Measurements from ENCODE around the gene DEF6. TPM values are rescaled to one million over a fixed set of nuclear protein-coding genes. Genes with fewer than 3 reads are reported as not detected.

The DEF6 gene, protein sequence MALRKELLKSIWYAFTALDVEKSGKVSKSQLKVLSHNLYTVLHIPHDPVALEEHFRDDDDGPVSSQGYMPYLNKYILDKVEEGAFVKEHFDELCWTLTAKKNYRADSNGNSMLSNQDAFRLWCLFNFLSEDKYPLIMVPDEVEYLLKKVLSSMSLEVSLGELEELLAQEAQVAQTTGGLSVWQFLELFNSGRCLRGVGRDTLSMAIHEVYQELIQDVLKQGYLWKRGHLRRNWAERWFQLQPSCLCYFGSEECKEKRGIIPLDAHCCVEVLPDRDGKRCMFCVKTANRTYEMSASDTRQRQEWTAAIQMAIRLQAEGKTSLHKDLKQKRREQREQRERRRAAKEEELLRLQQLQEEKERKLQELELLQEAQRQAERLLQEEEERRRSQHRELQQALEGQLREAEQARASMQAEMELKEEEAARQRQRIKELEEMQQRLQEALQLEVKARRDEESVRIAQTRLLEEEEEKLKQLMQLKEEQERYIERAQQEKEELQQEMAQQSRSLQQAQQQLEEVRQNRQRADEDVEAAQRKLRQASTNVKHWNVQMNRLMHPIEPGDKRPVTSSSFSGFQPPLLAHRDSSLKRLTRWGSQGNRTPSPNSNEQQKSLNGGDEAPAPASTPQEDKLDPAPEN
- total RNA-seq = 1.5 TPM

DNA sequence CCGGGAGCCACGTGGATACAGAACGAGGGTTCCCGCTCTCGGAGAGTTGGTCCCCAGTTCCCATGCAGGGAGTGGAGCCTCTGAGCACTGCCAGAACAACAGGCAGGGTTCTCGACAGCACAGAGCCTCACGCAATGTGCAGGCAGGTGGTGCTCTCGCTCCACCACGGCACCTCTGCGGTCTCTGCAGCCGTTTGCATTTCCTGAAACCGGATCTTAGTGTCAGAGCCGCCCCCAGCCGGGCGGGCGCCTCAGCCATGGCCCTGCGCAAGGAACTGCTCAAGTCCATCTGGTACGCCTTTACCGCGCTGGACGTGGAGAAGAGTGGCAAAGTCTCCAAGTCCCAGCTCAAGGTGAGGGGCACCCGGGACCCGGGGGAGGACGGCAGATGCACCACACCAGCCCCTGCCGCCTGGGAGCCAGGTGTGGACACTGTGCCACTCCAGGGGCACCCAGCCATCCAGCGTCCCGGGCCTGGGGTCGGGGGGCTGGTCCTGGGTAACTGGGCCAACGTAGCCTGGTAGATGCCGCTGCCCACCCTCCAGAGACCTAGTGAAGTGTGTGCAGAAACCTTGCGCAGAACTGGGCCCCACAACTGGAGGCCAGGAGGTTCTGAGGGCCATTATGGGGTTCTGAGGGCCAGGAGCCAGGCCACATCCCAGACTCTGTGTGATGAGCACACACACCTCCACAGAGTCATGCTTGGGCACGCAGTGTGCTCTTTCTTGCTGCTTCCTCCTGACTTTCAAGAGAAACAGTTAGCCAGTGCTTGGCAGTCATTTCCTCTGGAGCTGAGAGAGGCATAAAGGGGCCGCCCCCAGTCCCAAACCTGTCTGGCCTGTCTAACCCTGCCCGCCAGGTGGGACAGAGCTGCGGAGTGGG, at the start of gene DEF6:
TSS of gene DEF6 (plus strand) at position 218 of the 881 bp plus-strand sequence. CDS start at position 257, 39 bp downstream.
- ATAC-seq = peak; percentile 66
- peak; percentile 65 for DNase-seq (ENCODE audit: low spot score)

DNA sequence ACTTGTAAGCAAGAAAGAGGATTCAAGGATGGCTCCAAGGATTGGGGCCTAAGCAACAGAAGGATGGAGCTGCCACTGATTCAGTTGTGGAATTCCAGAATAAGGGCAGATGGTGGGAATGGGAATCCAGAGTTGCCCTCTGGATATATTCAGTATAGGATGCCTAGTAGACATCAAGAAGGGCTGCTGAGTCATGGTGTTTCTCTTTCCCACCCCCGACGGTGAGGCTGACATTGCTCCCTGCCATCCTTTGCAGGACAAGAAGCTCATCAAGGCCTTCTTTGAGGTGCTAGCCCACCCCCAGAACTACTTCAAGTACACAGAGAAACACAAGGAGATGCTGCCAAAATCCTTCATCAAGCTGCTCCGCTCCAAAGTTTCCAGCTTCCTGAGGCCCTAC, 49.3 kb upstream of the DEF6 start:
- no peak for ATAC-seq
- no peak for DNase-seq (ENCODE audit: low spot score)

DNA sequence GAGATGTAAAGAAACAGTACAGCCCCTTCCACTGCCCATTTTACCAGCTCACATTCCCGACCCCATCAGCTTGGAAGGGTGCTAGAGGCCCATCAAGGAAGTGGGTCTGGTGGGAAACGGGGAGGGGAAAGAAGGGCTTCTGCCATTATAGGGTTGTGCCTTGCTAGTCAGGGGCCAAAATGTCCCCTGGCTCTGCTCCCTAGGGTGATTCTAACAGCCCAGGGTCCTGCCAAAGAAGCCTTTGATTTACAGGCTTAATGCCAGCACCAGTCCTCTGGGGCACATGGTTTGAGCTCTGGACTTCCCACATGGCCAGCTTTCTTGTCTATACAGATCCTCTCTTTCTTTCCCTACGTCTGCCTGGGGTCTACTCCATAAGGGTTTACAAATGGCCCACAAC, 48.7 kb upstream of the DEF6 start:
- ATAC-seq = peak; percentile 22
- no peak for DNase-seq (ENCODE audit: low spot score)

DNA sequence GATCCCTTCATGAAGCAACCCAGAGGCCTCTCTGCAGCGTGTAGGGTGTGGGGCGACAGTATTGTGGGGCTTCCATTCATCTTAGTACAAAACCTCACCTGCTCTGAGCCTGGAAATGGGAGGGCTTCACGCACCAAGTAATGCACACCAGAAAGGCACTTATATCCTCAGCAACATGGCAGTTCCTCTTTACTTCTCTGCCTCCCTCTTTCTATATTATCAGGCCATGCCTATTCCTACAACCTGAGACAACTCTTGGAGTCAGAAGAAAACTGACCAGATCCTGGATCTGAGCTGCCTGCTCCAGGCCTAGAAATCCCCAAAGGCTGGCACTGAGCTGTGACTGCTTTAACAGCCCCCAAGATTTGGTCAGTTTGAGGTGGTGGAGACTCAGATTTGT, 45.7 kb upstream of the DEF6 start:
- DNase-seq (ENCODE audit: low spot score) (no peak), ATAC-seq (no peak)

DNA sequence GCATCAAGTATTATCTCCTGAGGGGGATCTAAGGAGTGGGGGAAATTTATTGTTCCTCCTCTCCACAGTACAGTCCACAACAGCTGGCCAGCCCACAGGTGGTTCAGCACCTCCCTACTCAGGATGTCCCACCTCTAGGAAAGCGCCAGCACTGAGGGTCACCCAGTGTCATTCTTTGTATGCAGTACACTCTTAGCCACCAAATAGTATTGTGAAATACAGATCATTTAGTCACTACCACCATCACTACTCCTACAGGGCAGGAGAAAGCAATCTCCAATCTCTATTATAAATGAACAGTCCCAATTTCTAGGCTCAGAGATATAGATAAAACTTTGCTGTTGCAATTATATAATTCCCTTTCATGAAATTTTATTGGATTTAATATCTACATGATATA, 44.4 kb upstream of the DEF6 start:
- peak; percentile 26 for ATAC-seq

DNA sequence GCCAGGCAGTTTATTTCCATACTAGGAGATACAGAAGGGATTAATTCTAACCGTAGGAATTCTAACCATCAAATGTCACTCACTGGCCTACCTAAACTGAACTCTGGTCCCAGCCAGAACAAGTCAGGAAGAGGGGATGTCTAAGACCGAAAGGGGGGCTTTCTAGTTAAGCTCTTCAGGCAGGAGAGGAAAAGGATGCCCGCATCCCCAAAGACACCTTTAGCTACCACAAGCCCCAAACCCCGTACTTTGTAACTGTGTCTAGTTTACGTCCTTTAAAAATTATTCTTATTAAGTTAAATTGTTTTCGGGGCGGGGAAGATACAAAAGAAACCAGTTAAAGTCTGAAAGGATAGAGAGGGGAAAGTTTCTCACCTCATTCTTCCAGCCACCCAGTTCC, 39.3 kb upstream of the DEF6 start:
- DNase-seq (ENCODE audit: low spot score) (no peak), ATAC-seq (no peak)

More for the DNA sequence above, 44.4 kb upstream of the DEF6 start:
- no peak for DNase-seq (ENCODE audit: low spot score)

DNA sequence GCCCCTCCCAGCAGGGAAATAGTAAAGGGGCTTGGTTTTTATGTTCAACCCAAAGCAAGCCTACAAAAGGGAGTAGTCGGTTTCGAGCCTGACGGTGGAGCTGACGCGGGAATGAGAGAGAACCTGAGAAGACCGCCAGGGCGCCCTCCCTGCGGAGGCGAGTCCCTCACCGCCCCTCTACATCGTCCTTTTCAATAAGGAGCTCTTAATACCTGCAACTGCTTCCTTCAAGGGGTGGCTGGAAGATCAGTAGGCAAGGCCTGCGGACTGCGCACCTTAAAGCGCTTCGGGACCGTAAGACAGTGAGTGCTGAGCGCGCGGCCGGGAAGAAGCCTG, 38.8 kb upstream of the DEF6 start:
- ATAC-seq (peak; percentile 3), DNase-seq (ENCODE audit: low spot score) (no peak)

DNA sequence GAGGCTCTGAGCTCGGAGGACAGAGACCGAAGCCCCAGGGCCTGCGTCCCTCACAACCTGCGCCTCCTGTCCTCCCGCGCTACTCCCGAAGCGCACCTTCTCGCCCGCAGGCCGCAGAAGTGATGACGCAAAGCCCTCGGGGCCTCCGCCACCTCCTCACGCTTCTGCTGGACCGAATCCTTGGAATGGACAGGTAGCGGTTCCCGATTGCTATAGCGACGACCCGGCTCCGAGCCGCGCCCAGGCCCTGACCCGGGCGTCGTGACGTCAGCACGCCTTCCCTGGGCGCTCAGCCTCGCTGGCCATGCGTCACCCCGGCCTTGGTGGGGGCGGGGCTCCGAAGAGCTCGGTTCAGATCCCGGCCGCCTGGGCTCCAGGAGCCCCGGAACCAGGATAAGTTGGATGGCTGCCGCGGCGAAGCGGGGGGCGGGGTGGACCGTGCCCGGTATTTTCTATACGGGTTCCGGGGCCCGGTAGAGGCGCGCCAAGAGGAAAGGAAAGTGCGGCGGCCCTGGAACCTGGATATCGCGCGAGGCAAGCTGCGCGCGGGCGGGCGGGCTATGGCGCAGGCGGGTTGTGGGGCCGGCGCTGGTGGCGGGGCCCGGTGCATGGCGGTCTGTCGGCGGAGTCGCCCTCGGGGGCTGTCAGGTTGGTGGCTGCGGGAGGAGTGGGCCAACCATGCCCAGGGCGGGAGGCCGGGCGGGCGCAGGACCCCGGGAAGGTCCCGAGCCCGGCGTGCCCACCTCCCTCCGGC, 38.2 kb upstream of the DEF6 start, which contains the start of gene ZNF76:
TSS of gene ZNF76 (plus strand) at position 542 of the 754 bp plus-strand sequence. CDS start 21,417 bp downstream, outside the sequence.
- peak; percentile 89 for ATAC-seq

DNA sequence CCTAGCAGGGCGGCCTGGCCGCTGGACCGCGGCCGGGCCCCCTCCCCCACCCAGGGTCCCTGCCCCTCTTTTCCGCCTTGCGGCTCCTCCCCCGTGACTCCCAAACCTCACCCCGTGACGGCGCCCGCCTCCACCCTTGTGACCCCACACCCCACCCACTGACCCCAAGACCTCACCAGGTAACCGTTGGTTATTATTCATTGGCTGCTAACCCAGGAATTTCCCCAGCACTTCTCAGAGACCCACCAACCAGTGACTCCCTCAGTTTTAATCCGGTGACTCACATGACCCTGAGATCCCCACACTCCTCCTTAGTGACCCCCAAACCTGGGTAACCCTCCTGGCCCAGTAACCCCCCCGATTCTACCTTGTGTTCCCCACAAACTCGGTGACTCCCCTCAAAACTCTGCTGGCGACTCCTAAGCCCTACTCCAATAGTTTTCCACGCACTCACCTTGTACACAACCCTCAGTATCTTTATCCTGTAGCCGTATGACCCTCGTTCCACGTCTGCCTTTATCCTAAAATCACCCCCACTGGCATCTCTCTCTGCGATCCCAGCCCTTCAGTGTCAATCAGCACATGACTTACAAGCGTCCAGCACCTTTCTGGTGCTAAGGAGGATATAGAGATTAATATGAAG, 37.5 kb upstream of the DEF6 start:
- ATAC-seq = peak; percentile 72

More for the DNA sequence above, 38.2 kb upstream of the DEF6 start, which contains the start of gene ZNF76:
- DNase-seq (ENCODE audit: low spot score) = peak; percentile 100

DNA sequence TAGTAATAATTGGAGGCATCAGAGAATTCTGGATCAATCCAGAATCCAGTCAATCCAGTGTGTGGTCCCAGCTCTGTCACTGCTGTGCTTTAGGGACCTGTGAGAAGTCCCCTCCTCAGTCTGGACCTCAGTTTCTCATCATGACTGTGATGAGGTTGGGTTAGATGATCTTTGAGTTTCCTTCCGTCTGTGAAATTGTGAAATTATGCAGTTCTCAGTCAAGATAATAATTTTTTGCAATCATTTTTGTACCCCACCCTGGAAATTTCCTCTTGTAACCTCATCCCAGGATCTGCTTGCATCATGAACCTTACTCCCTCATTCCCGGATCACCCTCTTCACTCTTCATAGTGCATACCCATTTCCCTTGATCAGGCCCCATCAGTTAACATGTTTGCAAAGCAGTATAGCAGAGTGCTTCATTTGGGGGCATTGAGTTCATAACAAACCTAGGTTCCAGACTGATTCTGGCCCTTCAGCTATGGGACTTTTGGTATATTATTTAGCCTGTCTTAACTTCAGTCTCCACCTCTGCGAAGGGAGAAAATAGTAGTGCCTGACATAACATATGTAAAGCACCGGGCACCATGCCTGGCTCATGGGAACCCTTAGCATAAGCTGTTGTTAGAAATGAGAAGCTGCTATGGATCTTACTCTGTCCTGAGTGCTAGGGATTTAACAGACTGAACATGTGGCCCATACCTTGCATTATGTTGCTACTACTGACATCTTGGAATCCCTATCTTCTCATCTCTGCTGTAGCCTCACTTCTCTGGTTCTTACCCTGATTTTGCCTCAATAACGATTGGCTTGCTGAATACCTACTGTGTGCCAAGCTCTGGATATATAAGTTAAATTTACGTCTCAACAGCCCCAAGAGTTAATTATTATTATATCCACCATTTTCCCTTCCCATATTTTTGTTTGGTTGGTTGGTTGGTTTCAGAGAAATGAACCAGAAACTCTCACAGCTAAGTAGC, 36.7 kb upstream of the DEF6 start:
- ATAC-seq = no peak
- DNase-seq (ENCODE audit: low spot score) = no peak

More for the DNA sequence above, 37.5 kb upstream of the DEF6 start:
- peak; percentile 82 for DNase-seq (ENCODE audit: low spot score)

DNA sequence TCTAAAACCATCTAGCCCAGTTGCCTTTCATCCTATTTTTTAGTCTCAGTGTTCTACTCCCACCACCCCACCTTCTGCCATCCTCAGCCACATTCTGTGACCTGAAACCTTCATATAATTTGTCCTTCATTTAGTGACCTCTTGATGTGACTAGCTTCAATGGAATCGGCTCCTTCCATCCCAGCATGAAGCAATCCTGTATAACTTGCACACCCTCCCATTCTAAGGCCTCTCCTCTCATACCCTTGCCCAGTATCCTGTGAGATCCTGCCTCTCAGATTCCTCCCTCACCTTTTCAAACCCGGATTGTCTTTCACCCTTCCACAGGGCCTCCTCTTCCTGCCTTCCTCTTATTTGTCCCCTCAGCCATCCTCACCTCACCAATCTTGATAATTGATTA, 35.0 kb upstream of the DEF6 start:
- no peak for DNase-seq (ENCODE audit: low spot score)
- ATAC-seq = no peak

DNA sequence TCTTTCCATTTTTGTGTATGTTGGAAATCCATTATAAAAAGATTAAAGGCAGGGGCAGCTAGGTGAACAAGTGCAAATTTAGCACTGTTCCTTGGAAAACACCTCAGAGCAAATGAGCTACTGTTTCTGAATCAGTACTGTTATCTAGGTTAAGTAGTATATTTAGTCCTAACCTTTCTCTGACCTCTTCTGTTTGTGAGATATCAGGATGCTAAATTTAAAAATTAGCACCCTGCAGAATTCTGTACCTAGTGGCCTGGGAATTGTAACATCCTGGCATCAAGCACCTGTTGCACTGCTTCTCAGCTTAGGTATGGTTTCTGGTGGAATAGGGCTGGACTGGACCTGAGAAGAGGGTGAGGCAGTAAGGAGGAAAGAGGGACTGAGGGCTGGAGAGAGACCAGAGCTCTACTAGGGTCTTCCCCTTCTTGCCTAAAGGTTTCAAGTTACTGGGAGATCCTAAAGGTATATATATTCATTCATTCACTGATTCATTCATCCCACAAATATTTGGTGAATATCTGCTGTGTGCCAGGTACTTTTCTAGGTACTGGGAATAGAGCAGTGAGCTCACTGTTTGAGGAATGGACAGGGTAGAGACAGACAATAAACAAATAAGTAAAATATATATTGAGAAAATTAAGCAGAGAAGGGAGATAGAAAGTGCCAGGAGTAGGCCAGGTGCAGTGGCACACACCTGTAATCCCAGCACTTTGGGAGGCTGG, 32.9 kb upstream of the DEF6 start:
- ATAC-seq (no peak), DNase-seq (ENCODE audit: low spot score) (no peak)

DNA sequence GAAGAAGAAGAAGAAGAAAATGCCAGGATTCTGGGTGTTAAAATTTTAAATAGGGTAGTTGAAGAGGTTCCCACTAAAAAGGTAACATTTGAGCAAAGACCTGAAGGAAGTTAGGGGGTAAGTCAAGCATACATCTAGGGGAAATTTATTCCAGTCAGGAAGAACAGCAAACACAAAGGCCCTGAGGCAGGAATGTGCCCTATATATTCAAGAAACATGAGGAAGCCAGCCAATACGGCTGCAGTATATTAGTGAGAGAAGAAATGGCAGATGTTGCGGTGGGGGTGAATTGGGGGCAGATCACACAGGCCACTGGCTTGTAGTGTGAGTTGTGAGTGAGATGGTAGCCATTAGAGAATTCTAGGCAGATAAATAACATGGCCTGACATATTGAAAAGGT, 32.1 kb upstream of the DEF6 start:
- ATAC-seq (no peak), DNase-seq (ENCODE audit: low spot score) (no peak)

DNA sequence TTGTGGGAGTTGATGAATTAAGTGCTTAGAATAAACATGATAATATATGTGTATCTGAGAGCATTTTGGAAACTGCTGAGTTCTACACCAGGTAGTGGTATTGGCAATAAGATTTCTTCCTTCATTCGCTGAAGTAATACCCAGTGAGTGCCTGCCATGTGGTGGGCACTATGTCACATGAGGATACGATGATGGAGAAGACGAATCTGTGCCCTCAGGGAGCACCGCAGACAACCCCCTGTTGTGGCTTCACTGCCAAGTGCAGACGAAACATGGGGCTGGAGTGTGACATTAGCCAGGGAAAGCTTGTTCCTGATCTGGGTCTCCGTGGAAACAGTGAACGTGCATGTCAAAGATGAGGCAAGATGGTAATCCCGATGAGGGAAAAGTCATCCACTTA, 30.2 kb upstream of the DEF6 start:
- DNase-seq (ENCODE audit: low spot score) (no peak), ATAC-seq (no peak)

DNA sequence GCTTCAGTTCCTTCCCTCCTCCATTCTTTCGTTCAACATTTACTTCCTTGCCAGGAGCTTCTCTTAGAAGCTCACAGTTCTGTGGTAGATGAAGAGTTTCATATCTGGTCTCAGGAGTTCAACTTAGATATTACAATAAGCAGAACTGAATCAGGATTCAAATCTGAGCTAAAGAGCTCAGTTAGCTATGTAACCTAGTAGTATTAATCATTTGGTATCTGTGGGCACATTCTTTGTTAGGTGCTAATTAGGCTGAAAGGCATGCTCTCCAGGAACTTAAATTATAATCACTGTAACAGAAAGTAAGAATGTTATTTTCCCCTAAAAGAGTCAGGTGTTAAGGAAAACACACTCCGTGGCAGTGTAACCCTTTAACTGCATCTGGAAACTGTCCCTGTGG, 29.7 kb upstream of the DEF6 start:
- DNase-seq (ENCODE audit: low spot score) (no peak), ATAC-seq (no peak)

DNA sequence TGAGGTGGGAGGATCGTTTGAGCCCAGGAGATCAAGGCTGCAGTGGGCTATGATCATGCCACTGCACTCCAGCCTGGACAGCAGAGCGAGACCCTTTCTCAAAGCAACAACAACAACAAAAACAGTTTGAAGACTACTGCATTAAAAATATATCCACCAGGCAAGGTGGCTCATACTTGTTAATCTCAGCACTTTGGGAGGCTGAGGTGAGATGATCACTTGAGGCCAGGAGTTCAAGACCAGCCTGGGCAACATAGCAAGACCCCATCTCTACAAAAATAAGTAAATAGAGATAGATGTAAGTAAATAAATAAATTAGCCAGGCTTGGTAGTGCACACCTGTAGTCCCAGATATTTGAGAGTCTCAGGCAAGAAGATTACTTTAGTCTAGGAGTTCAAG, 25.6 kb upstream of the DEF6 start:
- DNase-seq (ENCODE audit: low spot score) (no peak), ATAC-seq (no peak)

DNA sequence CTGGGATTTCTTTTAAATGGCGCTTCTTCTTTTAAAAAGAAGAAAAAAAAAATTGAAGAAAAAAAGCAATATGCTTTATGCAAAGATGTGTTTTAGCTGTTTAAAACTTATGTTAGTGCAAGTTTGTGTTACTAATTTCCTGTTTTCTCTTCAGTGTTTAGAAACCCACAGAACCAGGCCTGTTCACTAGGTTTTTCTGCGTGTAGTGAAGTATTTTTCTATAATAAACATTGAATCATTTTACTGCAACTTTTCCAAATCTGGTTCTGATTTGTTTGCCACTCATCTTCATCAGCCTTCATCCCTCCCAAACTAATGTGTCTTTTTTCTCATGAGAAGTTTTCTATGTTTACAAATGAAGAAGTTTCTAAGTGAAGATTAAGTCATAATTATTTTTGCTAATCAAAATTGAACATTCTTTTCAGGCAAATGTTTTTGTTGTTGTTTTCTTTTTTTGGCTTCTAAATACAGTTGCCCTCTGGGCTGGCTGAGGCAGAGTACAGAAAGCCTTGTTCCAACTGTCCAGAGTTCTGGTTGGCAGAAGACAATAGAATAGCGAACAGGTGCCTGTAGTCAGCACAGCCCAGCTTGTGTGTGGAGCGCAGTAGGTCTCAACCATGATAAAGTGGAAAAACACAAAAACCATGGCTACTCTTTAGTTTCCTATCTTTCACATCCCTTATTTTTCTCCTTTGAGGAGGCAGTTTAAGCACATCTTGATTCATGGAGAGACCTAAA, 23.6 kb upstream of the DEF6 start:
- no peak for DNase-seq (ENCODE audit: low spot score)
- no peak for ATAC-seq
